Measurements from ENCODE around the gene ALPG.
"Not testable (repeated sequence)": the region's sequence is repeated elsewhere in the genome, so short reads cannot be mapped to it uniquely, and the experiment has no call there.

The ALPG gene

GRCh38 chr2:232377841-232378734, 28.6 kb upstream of the ALPG start:
- no peak for DNase-seq

GRCh38 chr2:232378735-232379151, 27.9 kb upstream of the ALPG start, which contains the start of gene ALPP:
Gene ALPP, plus strand, starts transcription at chr2:232378751. Its CDS starts 52 bp downstream, at chr2:232378803.
- not testable (repeated sequence) for DNase-seq

DNA sequence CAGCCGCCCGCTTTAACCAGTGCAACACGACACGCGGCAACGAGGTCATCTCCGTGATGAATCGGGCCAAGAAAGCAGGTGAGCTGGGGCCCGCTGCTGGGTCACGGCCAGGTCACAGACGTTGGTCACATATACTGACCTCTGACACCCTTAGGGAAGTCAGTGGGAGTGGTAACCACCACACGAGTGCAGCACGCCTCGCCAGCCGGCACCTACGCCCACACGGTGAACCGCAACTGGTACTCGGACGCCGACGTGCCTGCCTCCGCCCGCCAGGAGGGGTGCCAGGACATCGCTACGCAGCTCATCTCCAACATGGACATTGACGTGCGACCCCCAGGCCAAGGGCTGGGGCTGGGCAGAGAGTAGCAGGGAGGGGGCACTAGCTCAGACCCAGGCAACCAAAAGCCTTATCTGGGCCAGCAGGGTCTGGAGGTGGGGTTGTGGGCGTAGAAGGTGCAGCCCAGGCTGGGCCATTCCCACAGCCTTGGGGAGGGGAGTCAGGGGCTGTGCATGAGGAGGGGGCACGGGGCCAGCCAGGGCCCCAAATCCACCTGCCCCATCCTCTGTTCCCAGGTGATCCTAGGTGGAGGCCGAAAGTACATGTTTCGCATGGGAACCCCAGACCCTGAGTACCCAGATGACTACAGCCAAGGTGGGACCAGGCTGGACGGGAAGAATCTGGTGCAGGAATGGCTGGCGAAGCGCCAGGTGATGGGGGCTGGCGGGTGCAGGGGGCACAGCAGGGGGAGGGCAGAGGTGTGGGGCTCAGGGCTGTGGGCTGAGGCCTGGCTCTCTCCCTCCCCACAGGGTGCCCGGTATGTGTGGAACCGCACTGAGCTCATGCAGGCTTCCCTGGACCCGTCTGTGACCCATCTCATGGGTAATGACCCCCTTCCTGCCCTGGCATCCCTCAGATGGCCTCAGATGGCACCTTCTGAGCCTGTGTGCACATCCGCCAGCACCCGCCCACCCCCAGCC, 26.7 kb upstream of the ALPG start:
- DNase-seq: not testable (repeated sequence)

DNA sequence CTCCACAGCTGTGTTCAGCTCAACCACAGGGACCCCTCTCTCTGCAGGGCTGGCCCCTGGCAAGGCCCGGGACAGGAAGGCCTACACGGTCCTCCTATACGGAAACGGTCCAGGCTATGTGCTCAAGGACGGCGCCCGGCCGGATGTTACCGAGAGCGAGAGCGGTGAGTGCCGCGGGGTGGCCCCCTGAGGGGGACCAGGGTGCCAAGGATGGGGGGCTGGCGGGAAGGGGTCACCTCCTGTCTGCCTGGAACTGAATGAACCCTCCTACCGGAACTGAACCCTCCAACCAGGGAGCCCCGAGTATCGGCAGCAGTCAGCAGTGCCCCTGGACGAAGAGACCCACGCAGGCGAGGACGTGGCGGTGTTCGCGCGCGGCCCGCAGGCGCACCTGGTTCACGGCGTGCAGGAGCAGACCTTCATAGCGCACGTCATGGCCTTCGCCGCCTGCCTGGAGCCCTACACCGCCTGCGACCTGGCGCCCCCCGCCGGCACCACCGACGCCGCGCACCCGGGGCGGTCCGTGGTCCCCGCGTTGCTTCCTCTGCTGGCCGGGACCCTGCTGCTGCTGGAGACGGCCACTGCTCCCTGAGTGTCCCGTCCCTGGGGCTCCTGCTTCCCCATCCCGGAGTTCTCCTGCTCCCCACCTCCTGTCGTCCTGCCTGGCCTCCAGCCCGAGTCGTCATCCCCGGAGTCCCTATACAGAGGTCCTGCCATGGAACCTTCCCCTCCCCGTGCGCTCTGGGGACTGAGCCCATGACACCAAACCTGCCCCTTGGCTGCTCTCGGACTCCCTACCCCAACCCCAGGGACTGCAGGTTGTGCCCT, 25.2 kb upstream of the ALPG start:
- not testable (repeated sequence) for DNase-seq

DNA sequence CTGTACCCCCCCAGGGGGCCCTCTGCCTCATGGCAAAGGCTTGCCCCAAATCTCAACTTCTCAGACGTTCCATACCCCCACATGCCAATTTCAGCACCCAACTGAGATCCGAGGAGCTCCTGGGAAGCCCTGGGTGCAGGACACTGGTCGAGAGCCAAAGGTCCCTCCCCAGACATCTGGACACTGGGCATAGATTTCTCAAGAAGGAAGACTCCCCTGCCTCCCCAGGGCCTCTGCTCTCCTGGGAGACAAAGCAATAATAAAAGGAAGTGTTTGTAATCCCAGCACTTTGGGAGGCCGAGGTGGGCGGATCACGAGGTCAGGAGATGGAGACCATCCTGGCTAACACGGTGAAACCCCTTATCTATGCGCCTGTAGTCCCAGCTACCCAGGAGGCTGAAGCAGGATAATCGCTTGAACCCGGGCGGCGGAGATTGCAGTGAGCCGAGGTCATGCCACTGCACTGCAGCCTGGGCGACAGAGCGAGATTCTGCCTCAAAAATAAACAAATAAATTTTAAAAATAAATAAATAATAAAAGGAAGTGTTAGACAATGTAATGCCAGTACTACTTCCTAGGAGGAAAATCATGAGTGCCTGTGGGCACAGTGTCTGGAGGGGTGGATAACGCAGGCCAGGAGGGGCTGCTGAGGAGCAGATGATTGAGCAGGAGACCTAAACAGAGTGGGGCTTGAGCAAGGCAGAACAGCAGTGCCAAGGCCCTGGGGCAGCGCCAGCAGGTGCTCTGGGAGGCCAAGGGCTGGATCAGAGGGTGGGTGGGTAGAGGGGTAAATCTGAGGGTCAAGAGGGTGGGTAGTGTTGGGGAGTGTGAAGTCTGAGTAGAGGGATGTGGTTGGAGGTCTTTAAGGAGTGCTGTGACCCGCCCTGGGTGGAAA, 24.1 kb upstream of the ALPG start:
- no peak for DNase-seq

GRCh38 chr2:232384466-232384865, 22.2 kb upstream of the ALPG start:
- DNase-seq: no peak

GRCh38 chr2:232385058-232385457, 21.6 kb upstream of the ALPG start:
- not testable (repeated sequence) for DNase-seq

GRCh38 chr2:232385660-232386489, 20.8 kb upstream of the ALPG start:
- DNase-seq: no peak

DNA sequence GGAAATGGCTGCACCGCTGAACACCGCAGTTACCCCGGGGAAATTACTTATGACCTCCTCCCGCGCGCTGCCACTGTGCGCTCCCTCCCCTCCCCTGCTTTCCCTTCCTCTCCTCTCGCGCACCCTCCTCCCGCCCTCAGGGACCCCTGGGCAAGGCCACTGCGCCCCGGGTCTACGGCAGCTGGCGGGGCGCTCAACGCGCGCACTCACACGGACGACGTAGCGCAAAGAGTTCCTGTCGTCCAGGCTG, 20.2 kb upstream of the ALPG start:
- DNase-seq: no peak

GRCh38 chr2:232386740-232387450, 19.7 kb upstream of the ALPG start:
- DNase-seq: no peak

DNA sequence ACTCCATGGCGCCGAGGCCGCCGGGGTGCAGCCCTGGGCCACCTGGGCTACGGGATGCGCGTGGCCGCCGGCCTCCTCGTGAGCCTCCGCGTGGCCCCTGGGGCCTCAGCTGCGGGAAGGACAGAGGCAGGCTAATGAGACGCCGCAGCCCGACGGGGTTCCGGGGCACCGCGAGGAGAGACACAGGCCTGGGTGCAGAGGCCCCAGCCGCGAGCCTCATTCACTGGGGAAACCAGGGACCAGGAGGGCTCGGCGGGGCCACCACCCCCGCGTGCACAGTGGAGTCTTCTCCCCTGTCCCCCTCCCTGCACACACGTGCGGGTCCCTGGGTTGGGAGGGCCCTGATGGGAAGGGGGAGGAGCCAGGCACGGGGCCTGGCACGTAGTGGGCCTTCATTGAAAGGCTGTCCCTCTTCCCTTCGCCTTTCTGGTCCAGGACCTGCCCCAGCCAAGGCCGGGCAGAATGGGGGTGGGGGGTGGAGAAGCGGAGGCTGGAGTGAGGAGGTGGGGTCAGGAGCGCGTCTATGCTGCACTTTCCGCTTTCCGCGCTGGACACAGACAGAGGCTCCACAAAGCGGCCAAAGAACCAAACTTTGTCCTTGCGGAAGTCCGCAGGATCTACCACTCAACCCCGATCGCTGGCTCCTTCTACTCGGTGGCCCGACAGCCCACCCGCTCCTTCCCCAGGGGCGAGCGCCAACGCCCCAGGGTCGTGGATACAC, 19.0 kb upstream of the ALPG start:
- DNase-seq: no peak

DNA sequence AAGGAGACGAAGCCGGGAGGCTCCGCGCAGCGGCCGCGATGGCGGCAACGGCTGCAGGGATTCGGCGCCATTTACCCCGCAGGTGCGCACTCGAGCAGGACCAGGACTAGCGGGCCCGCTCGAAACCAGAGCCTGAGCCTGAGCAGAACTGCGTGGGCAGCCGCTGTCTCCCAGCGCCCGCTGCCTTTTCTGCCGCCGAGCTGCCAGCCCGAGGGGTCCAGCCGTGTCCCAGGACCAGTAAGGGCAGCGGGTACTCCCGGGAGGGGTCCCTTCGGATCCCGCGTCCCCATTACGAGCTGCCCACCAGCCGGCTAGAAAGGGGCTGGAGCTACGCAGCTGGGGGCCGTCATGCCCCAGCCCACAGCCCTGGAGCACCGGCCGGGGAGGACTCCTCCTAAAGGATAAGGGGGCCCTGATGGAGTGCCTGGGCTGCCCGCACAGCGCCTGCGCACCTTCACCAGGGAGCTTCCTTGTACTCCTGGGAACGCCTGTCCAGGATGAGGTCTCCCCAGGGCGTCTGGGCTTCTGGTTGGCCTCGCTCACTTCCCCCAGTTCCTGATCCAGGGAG, 18.2 kb upstream of the ALPG start:
- DNase-seq: no peak

DNA sequence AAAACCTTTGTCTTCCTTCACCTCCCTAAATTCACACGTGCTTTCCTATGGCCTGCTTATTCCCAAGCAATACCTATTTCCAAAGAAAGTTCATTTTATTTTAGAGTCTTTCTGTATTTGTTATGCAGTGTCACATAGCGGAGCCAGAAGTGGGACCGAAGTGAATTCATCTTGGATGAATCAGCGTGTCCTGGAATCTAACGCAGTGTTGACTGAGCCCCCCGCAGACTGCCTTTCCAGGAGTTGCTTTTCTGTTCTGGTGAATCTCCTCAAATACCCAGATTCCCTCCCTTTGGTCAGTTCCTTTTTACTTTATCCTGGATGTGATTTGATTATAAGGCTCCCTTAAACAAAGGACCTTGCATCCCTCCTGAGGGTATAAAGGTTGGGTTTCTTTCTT, 17.3 kb upstream of the ALPG start:
- no peak for DNase-seq

DNA sequence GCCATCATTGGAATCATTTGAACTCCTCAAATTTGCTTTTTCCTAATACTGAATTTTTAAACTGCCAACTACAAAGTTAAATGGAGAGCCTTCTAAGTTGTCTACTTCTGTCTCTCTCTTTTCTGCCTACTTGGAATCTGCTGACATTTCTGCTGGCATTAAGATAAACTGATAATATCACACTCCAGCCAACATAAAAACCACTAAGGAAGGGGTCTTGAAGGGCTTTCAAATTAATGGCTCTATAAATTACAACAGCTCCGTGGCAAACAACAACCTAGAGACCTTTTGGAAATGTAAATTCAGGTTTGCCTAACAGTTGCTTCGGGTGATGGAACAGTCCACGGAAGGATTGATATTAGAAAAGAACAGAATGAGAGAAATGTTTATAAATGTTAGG, 16.0 kb upstream of the ALPG start:
- no peak for DNase-seq

GRCh38 chr2:232393556-232393955, 13.1 kb upstream of the ALPG start:
- no peak for DNase-seq

DNA sequence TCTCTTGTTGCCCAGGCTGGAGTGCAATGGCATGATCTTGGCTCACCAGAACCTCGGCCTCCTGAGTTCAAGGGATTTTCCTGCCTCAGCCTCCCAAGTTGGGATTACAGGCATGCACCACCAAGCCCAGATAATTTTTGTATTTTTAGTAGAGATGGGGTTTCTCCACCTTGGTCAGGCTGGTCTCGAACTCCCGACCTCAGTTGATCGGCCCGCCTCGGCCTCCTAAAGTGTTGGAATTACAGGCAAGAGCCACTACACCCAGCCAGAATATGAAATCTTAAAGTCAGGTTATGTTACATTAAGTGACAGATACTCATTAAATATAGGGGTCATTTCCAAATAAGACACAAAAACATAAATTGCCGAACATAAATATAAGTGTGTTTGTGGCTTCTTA, 12.2 kb upstream of the ALPG start:
- not testable (repeated sequence) for DNase-seq

DNA sequence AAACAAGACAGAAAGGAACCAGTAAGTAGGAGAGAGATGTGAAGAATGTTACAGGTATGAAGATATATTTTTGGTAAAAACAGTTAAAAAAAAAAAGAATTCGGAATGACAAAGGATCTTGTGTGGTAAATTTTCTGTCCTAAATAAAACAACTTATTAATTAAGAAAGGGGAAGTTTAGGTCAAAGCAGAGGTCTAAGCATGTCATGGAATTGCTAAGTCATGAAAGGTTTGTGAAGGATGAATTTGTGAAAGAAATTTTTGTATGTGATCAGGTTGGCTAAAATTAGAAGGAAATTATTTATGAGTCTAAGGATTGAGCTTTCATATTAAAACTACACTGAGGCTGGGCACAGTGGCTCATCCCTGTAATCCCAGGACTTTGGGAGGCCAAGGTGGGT, 11.1 kb upstream of the ALPG start:
- DNase-seq: no peak

DNA sequence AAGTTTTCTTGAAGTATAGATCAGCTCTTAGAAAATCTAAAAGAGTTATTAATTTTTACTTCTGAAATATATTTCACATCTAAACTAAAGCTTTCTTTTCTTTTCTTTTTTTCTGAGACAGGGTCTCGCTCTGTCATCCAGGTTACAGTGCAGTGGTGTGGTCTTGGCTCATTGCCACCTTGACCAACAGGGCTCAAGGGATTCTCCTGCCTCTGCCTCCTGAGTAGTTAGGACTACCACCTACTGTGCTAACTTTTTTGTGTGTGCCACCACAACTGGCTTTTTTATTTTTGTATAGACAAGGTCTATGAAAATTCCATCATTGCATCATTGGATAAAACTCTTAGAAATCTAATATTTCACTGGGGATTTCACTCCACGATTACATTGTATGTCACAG, 10.0 kb upstream of the ALPG start:
- DNase-seq: no peak

Measured in activated gamma-delta T cell treated with Interleukin-2 at 50 U/mL for 16 hours (primary cell).